Activated B cell treated with CpG ODN at 0.5 μM for 24 hours (primary cell): Measurements from ENCODE around the gene KRTAP10-7. TPM values are rescaled to one million over a fixed set of nuclear protein-coding genes. Genes with fewer than 3 reads are reported as not detected.
"Not testable (repeated sequence)": the region's sequence is repeated elsewhere in the genome, so short reads cannot be mapped to it uniquely, and the experiment has no call there.

Experiments
- ATAC-seq: fragments of 200-7000 bp; cut with Tn5 transposase; one replicate; pipeline ENCODE4 v1.10.0; 2021; ENCODE audit warnings: low read depth, mild to moderate bottlenecking, moderate library complexity
- CTCF ChIA-PET: fragments of 350-600 bp; sonication (Branson Sonifier 250); formaldehyde crosslinking; loops from one replicate; lab custom pipeline; 2021; ENCODE audit warnings: antibody characterized with exemption; lab: Charles Lee
- POLR2A ChIA-PET: fragments of 350-600 bp; sonication (Branson Sonifier 250); formaldehyde crosslinking; loops from one replicate; lab custom pipeline; 2021; ENCODE audit warnings: antibody characterized with exemption; lab: Charles Lee
- DNase-seq: peaks from one replicate; pipeline ENCODE4 v3.0.0; 2022
- H3K27ac Mint-ChIP-seq: one replicate; pipeline ENCODE4 v1.8.0; 2020; ENCODE audit warnings: mixed read lengths
- H3K27me3 Mint-ChIP-seq: one replicate; pipeline ENCODE4 v1.8.0; 2021; ENCODE audit warnings: mixed read lengths
- H3K36me3 Mint-ChIP-seq: one replicate; pipeline ENCODE4 v1.8.0; 2021; ENCODE audit warnings: low read depth, mixed read lengths
- H3K4me1 Mint-ChIP-seq: one replicate; pipeline ENCODE4 v1.8.0; 2021; ENCODE audit warnings: mixed read lengths
- H3K4me3 Mint-ChIP-seq: one replicate; pipeline ENCODE4 v1.8.0; 2020; ENCODE audit warnings: mild to moderate bottlenecking, mixed read lengths
- H3K9me3 Mint-ChIP-seq: one replicate; pipeline ENCODE4 v1.8.0; 2020; ENCODE audit warnings: mixed read lengths
- CTCF ChIP-seq: fragments of 200-600 bp; IDR thresholded peaks from one replicate; pipeline ENCODE4 v1.8.0; 2022; ENCODE audit warnings: antibody characterized with exemption, mild to moderate bottlenecking
- intact Hi-C: fragments of 100-400 bp; cut with micrococcal nuclease; formaldehyde crosslinking; loops from one replicate; pipeline ENCODE4 v1.15.1; 2024
- total RNA-seq: library from RNA; stranded (reverse); gene quantifications from 2 replicates; pipeline ENCODE4 v1.2.3, GENCODE V29; 2022

The KRTAP10-7 gene
- total RNA-seq, 1 donor from 2014 or later = not detected

GRCh38 chr21:44603911-44604310, 3.5 kb downstream of the KRTAP10-7 start:
- Mint-ChIP-seq H3K9me3 (peaks cover 12% of the 10 kb centered on the region), H3K27ac (no peak overlapping the region), H3K27me3 (peaks cover 27% of the 10 kb centered on the region), H3K36me3 (no peaks in the 10 kb centered on the region), H3K4me1 (no peaks in the 10 kb centered on the region), H3K4me3 (no peak overlapping the region)
- intact Hi-C loops = no loop called here
- POLR2A ChIA-PET = no interaction called here
- no peak for TF ChIP-seq CTCF
- DNase-seq = no peak
- no peak for ATAC-seq
- CTCF ChIA-PET = no interaction called here

GRCh38 chr21:44606495-44606894, 6.1 kb downstream of the KRTAP10-7 start:
- CTCF ChIA-PET = no interaction called here
- POLR2A ChIA-PET = no interaction called here

GRCh38 chr21:44609193-44609592, 8.8 kb downstream of the KRTAP10-7 start:
- Mint-ChIP-seq H3K4me1 (no peaks in the 10 kb centered on the region), H3K4me3 (no peak overlapping the region), H3K36me3 (no peaks in the 10 kb centered on the region), H3K9me3 (peaks cover 28% of the 10 kb centered on the region), H3K27ac (no peak overlapping the region), H3K27me3 (peaks cover 13% of the 10 kb centered on the region)
- no peak for ATAC-seq
- no peak for TF ChIP-seq CTCF
- ChIA-PET POLR2A (no interaction called here), CTCF (no interaction called here)
- no peak for DNase-seq
- intact Hi-C loops = no loop called here

More at GRCh38 chr21:44606495-44606894, 6.1 kb downstream of the KRTAP10-7 start:
- Mint-ChIP-seq H3K4me3 (no peak overlapping the region), H3K36me3 (no peaks in the 10 kb centered on the region), H3K4me1 (no peaks in the 10 kb centered on the region), H3K9me3 (peaks cover 28% of the 10 kb centered on the region), H3K27ac (no peak overlapping the region), H3K27me3 (peaks cover 18% of the 10 kb centered on the region)
- no peak for TF ChIP-seq CTCF
- intact Hi-C loops = no loop called here
- DNase-seq (no peak), ATAC-seq (no peak)

- intact Hi-C loops, H3K36me3 Mint-ChIP-seq, H3K4me1 Mint-ChIP-seq, CTCF ChIA-PET, H3K27ac Mint-ChIP-seq, H3K4me3 Mint-ChIP-seq, DNase-seq, POLR2A ChIA-PET, ATAC-seq: not testable (repeated sequence)
- Mint-ChIP-seq H3K27me3 (peaks cover 11% of the 10 kb centered on the region), H3K9me3 (peaks cover 24% of the 10 kb centered on the region)
Observed at GRCh38 chr21:44610157-44610843, 9.9 kb downstream of the KRTAP10-7 start.

- DNase-seq (no peak), ATAC-seq (no peak)
- no peaks in the 10 kb centered on the region for H3K4me1 Mint-ChIP-seq
- H3K27ac Mint-ChIP-seq = no peak overlapping the region
- ChIA-PET POLR2A (no interaction called here), CTCF (no interaction called here)
- H3K9me3 Mint-ChIP-seq = peaks cover 19% of the 10 kb centered on the region
- H3K36me3 Mint-ChIP-seq = no peaks in the 10 kb centered on the region
- H3K4me3 Mint-ChIP-seq = no peak overlapping the region
- intact Hi-C loops = no loop called here
- peaks cover 9% of the 10 kb centered on the region for H3K27me3 Mint-ChIP-seq
- no peak for TF ChIP-seq CTCF
Observed at GRCh38 chr21:44611551-44611950, 11.2 kb downstream of the KRTAP10-7 start.
